GM21360 (cell line): Measurements from ENCODE around the gene USP30.
"Not testable (repeated sequence)": the region's sequence is repeated elsewhere in the genome, so short reads cannot be mapped to it uniquely, and the experiment has no call there.

ENCODE experiments used
- ATAC-seq: cut with Tn5 transposase; IDR thresholded peaks from one replicate; pipeline ENCODE4 v1.9.1; 2021; ENCODE audit warnings: mild to moderate bottlenecking, moderate library complexity; ENCODE audit not compliant: unreplicated experiment

USP30 gene

GRCh38 chr12:109052414-109053323, at the start of gene USP30:
TSS of gene USP30 (plus strand) at chr12:109052576. CDS start at chr12:109052679, 103 bp downstream.
- peak; percentile 69 for ATAC-seq

GRCh38 chr12:109004017-109004416, 48.4 kb upstream of the USP30 start:
- ATAC-seq, result no peak

- no peak for ATAC-seq
Measured at GRCh38 chr12:109009766-109010165, 42.6 kb upstream of the USP30 start.

- no peak for ATAC-seq
Measured at GRCh38 chr12:109010259-109010658, 42.1 kb upstream of the USP30 start.

- no peak for ATAC-seq
Measured at GRCh38 chr12:109014984-109015765, 37.2 kb upstream of the USP30 start.

GRCh38 chr12:109016016-109016415, 36.4 kb upstream of the USP30 start:
- no peak for ATAC-seq

- ATAC-seq, result no peak
Measured at GRCh38 chr12:109016978-109017377, 35.4 kb upstream of the USP30 start.

GRCh38 chr12:109018296-109018695, 34.1 kb upstream of the USP30 start:
- ATAC-seq, result no peak

GRCh38 chr12:109020146-109020795, 32.1 kb upstream of the USP30 start:
- no peak for ATAC-seq

GRCh38 chr12:109020796-109021380, 31.5 kb upstream of the USP30 start, which contains the start of gene SVOP:
TSS of gene SVOP (minus strand) at chr12:109021068. CDS start at chr12:109020868, 200 bp downstream.
- no peak for ATAC-seq

GRCh38 chr12:109027767-109028166, 24.6 kb upstream of the USP30 start:
- no peak for ATAC-seq

- not testable (repeated sequence) for ATAC-seq
Measured at GRCh38 chr12:109028624-109029023, 23.8 kb upstream of the USP30 start.

GRCh38 chr12:109029411-109029810, 23.0 kb upstream of the USP30 start:
- no peak for ATAC-seq

GRCh38 chr12:109033239-109034196, 18.9 kb upstream of the USP30 start:
- no peak for ATAC-seq

- no peak for ATAC-seq
Measured at GRCh38 chr12:109036975-109037374, 15.4 kb upstream of the USP30 start.

- no peak for ATAC-seq
Measured at GRCh38 chr12:109044241-109044640, 8.1 kb upstream of the USP30 start.

GRCh38 chr12:109047081-109047805, 5.1 kb upstream of the USP30 start:
- ATAC-seq, result no peak

- not testable (repeated sequence) for ATAC-seq
Measured at GRCh38 chr12:109048706-109049105, 3.7 kb upstream of the USP30 start.

GRCh38 chr12:109049794-109050193, 2.6 kb upstream of the USP30 start:
- not testable (repeated sequence) for ATAC-seq
